Gastroesophageal sphincter (tissue), 4 donors: ENCODE data around the gene TRPC4AP. TPM values are rescaled to one million over a fixed set of nuclear protein-coding genes. Genes with fewer than 3 reads are reported as not detected.
A peak's percentile ranks its signal among the peaks of the same experiment; 100 is the strongest.

Experiments used
- ATAC-seq: fragments of 150-250 bp; one replicate; pipeline ENCODE4 v1.9.1; 2016; ENCODE audit warnings: mild to moderate bottlenecking, moderate library complexity
- H3K27ac ChIP-seq, 4 donors: fragments of 200-600 bp; sonication (generic) in 3 of 4; 1 replicate in 3 of 4; 2 replicates in 1 of 4; pipeline ENCODE4 v1.5.1; 2016 to 2019
- H3K27me3 ChIP-seq: fragments of 200-600 bp; sonication (generic); one replicate; pipeline ENCODE4 v1.5.1; 2019
- H3K36me3 ChIP-seq, 2 donors: fragments of 200-600 bp; sonication (generic); one replicate each; pipeline ENCODE4 v1.5.1; 2019; ENCODE audit warnings: control low read depth in 1 of 2
- H3K4me1 ChIP-seq, 3 donors: fragments of 200-600 bp; sonication (generic); 1 replicate in 2 of 3; 2 replicates in 1 of 3; pipeline ENCODE4 v1.5.1; 2016 to 2019; ENCODE audit warnings: control low read depth in 2 of 3
- H3K4me3 ChIP-seq, 2 donors: fragments of 200-600 bp; sonication (generic); one replicate each; pipeline ENCODE4 v1.5.1; 2019; ENCODE audit warnings: mild to moderate bottlenecking in 1 of 2, moderate library complexity in 1 of 2
- H3K9me3 ChIP-seq, 3 donors: fragments of 200-600 bp; sonication (generic); one replicate each; pipeline ENCODE4 v1.5.1; 2017 to 2019; ENCODE audit warnings: control low read depth in 2 of 3
- CTCF ChIP-seq, 4 experiments: fragments of 200-600 bp in 2 of 4; fragments of 450-650 bp in 2 of 4; sonication (generic) in 1 of 4; IDR thresholded peaks; one replicate each; pipeline ENCODE4 v1.5.1; 2017 to 2019; ENCODE audit warnings: antibody characterized with exemption in 4 of 4, mild to moderate bottlenecking in 2 of 4, moderate library complexity in 2 of 4
- EP300 ChIP-seq: sonication (generic); formaldehyde crosslinking; IDR thresholded peaks from one replicate; pipeline ENCODE4 v1.6.1; 2017; ENCODE audit warnings: antibody characterized with exemption, mild to moderate bottlenecking
- POLR2A ChIP-seq, 2 donors: fragments of 450-650 bp; IDR thresholded peaks; one replicate each; pipeline ENCODE4 v1.6.1; 2017; ENCODE audit warnings: antibody characterized with exemption in 2 of 2, mild to moderate bottlenecking in 2 of 2, moderate library complexity in 1 of 2
- POLR2AphosphoS5 ChIP-seq: sonication (generic); formaldehyde crosslinking; IDR thresholded peaks from one replicate; pipeline ENCODE4 v1.6.1; 2017; ENCODE audit warnings: antibody characterized with exemption
- WGBS, 2 donors: methylation state at CpG; one replicate each; pipeline ENCODE4 v1.1.5; 2018; ENCODE audit warnings: low coverage in 1 of 2; 5-methylcytosine and 5-hydroxymethylcytosine counted together
- total RNA-seq, 4 donors: library from RNA; depleted of rRNA; stranded (reverse); fragments of >200 nt; gene quantifications; one replicate each; pipeline ENCODE4 v1.1.0, GENCODE V29; 2016

TRPC4AP gene
- total RNA-seq: 10 to 100 TPM; 47.5 to 57.1 (median 52.4) TPM

- peaks cover 0 to 11% of the 10 kb centered on the region in 2 donors for H3K36me3 ChIP-seq
- TF ChIP-seq EP300 (no peak), POLR2A (IDR thresholded peaks at IDR 0.05) (peak; percentile 48 to 70), POLR2AphosphoS5 (peak; percentile 82), CTCF (IDR thresholded peaks at IDR 0.05) (peak; percentile 97 to 99 (median 98))
- H3K4me3 ChIP-seq: peak within 1 kb of the TSS; percentile 80 to 87
- ATAC-seq: peak; percentile 96
- H3K27me3 ChIP-seq: no peaks in the 10 kb centered on the region
- H3K9me3 ChIP-seq: no peaks in the 10 kb centered on the region
- peak within 1 kb of the TSS; percentile 78 to 97 (median 94) for H3K27ac ChIP-seq
- WGBS, 2 donors: 15% methylated on average over 5 of the region's 69 CpGs; no CpG with 5 or more reads in 1 of the 2 donors
- H3K4me1 ChIP-seq: peaks cover 0 to 59% (median 9%) of the 10 kb centered on the region in 3 donors
Measured at GRCh38 chr20:35092524-35093266, at the start of gene TRPC4AP. TRPC4AP (minus strand) TSS chr20:35092807; CDS start chr20:35092781, 26 bp downstream.

- WGBS, 2 donors: 69 to 84% methylated on average over 6 to 8 of the region's 11 CpGs
- Histone ChIP-seq H3K27ac (peak overlapping the region in 3 of 4 donors; percentile 41 to 75 (median 73)), H3K36me3 (peaks cover 0 to 93% of the 10 kb centered on the region in 2 donors), H3K4me1 (peaks cover 0 to 17% (median 0%) of the 10 kb centered on the region in 3 donors), H3K4me3 (no peak overlapping the region), H3K27me3 (no peaks in the 10 kb centered on the region), H3K9me3 (no peaks in the 10 kb centered on the region)
- no peak for TF ChIP-seq POLR2AphosphoS5
- no peak for TF ChIP-seq EP300
- TF ChIP-seq CTCF (IDR thresholded peaks at IDR 0.05): no peak
- no peak for TF ChIP-seq POLR2A (IDR thresholded peaks at IDR 0.05)
- ATAC-seq: peak; percentile 73
Measured at GRCh38 chr20:35135867-35136586, 43.4 kb upstream of the TRPC4AP start.

GRCh38 chr20:35134880-35135279 is 42.3 kb upstream of the TRPC4AP start:
- TF ChIP-seq EP300 (no peak), POLR2AphosphoS5 (no peak), POLR2A (IDR thresholded peaks at IDR 0.05) (no peak), CTCF (IDR thresholded peaks at IDR 0.05) (no peak)
- Histone ChIP-seq H3K4me3 (no peak overlapping the region), H3K36me3 (peaks cover 0 to 97% of the 10 kb centered on the region in 2 donors), H3K4me1 (peaks cover 0 to 17% (median 0%) of the 10 kb centered on the region in 3 donors), H3K27me3 (no peaks in the 10 kb centered on the region), H3K9me3 (no peaks in the 10 kb centered on the region), H3K27ac (peak overlapping the region in 3 of 4 donors; percentile 41 to 75 (median 70))
- no peak for ATAC-seq
- 87 to 100% methylated on average over 2 to 6 of the region's 6 CpGs for WGBS, 2 donors

- ATAC-seq: no peak
- H3K9me3 ChIP-seq: no peaks in the 10 kb centered on the region
- no peaks in the 10 kb centered on the region for H3K27me3 ChIP-seq
- peak overlapping the region in 3 of 4 donors; percentile 41 to 75 (median 70) for H3K27ac ChIP-seq
- WGBS, 2 donors: 50% methylated on average over 1 of the region's 9 CpGs; no CpG with 5 or more reads in 1 of the 2 donors
- H3K4me3 ChIP-seq: no peak overlapping the region
- H3K36me3 ChIP-seq: peaks cover 0 to 97% of the 10 kb centered on the region in 2 donors
- H3K4me1 ChIP-seq: peaks cover 0 to 17% (median 0%) of the 10 kb centered on the region in 3 donors
- TF ChIP-seq EP300: no peak
- no peak for TF ChIP-seq POLR2AphosphoS5
- TF ChIP-seq POLR2A (IDR thresholded peaks at IDR 0.05): no peak
- no peak for TF ChIP-seq CTCF (IDR thresholded peaks at IDR 0.05)
Measured at GRCh38 chr20:35134472-35134871, 41.9 kb upstream of the TRPC4AP start.
